WTC11 (cell line): ENCODE results near the gene CAMTA1.

ENCODE experiments used
- CBFB ChIP-seq: sonication (generic); formaldehyde crosslinking; IDR thresholded peaks from 2 replicates; pipeline ENCODE4 v1.8.1; 2022; ENCODE audit warnings: mild to moderate bottlenecking, low read depth, missing genetic modification reagents
- CREB1 ChIP-seq: sonication (generic); formaldehyde crosslinking; IDR thresholded peaks from 2 replicates; pipeline ENCODE4 v1.8.0; 2023; ENCODE audit warnings: mild to moderate bottlenecking, missing genetic modification reagents
- JUN ChIP-seq: sonication (generic); formaldehyde crosslinking; IDR thresholded peaks from 2 replicates; pipeline ENCODE4 v1.8.0; 2023; ENCODE audit warnings: mild to moderate bottlenecking, missing genetic modification reagents
- SMAD4 ChIP-seq: sonication (generic); formaldehyde crosslinking; IDR thresholded peaks from 2 replicates; pipeline ENCODE4 v1.8.0; 2022; ENCODE audit warnings: mild to moderate bottlenecking, missing genetic modification reagents
- SP1 ChIP-seq: sonication (generic); formaldehyde crosslinking; conservative IDR thresholded peaks from 2 replicates; pipeline ENCODE4 v1.8.1; 2022; ENCODE audit warnings: missing genetic modification reagents
- TCF7 ChIP-seq: sonication (generic); formaldehyde crosslinking; IDR thresholded peaks from 2 replicates; pipeline ENCODE4 v1.8.0; 2022; ENCODE audit warnings: mild to moderate bottlenecking, low read depth, missing genetic modification reagents, moderate library complexity
- TF ChIP-seq, protein P1 (sequence below): fragments of 200-600 bp; IDR thresholded peaks from 2 replicates; pipeline ENCODE4 v1.8.0; 2022; ENCODE audit warnings: antibody characterized with exemption
- TF ChIP-seq, protein P2 (sequence below): sonication (generic); formaldehyde crosslinking; IDR thresholded peaks from 2 replicates; pipeline ENCODE4 v1.8.1; 2022; ENCODE audit warnings: low read depth, missing genetic modification reagents, borderline replicate concordance
- TF ChIP-seq, protein P3 (sequence below): sonication (generic); formaldehyde crosslinking; IDR thresholded peaks from 2 replicates; pipeline ENCODE4 v1.8.1; 2023; ENCODE audit warnings: mild to moderate bottlenecking, moderate library complexity, missing genetic modification reagents

DNA sequence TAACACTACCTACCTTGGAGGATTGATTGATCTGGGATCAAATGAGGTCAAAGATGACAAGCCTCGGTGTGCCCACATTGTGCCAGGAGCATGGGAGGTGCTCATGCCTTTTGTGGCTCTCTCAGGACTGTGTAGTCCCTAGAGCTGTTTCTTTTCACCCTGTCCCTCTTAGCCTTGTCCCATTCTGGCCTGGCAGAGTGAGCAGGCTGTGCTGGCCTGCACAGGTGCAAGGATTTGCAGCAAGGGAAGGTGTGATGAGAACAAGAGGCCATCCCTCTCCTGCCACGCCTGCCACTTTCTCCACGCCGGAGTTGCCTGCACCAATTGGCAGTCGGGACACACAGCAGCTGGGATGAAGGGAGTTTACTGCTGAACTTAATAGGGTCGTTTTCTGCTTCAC, 575.3 kb downstream of the CAMTA1 start:
- TF ChIP-seq, protein P1, sequence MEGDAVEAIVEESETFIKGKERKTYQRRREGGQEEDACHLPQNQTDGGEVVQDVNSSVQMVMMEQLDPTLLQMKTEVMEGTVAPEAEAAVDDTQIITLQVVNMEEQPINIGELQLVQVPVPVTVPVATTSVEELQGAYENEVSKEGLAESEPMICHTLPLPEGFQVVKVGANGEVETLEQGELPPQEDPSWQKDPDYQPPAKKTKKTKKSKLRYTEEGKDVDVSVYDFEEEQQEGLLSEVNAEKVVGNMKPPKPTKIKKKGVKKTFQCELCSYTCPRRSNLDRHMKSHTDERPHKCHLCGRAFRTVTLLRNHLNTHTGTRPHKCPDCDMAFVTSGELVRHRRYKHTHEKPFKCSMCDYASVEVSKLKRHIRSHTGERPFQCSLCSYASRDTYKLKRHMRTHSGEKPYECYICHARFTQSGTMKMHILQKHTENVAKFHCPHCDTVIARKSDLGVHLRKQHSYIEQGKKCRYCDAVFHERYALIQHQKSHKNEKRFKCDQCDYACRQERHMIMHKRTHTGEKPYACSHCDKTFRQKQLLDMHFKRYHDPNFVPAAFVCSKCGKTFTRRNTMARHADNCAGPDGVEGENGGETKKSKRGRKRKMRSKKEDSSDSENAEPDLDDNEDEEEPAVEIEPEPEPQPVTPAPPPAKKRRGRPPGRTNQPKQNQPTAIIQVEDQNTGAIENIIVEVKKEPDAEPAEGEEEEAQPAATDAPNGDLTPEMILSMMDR, result no peak
- TF ChIP-seq CREB1 (CRISPR knock-in tag), result no peak
- TF ChIP-seq, protein P2, sequence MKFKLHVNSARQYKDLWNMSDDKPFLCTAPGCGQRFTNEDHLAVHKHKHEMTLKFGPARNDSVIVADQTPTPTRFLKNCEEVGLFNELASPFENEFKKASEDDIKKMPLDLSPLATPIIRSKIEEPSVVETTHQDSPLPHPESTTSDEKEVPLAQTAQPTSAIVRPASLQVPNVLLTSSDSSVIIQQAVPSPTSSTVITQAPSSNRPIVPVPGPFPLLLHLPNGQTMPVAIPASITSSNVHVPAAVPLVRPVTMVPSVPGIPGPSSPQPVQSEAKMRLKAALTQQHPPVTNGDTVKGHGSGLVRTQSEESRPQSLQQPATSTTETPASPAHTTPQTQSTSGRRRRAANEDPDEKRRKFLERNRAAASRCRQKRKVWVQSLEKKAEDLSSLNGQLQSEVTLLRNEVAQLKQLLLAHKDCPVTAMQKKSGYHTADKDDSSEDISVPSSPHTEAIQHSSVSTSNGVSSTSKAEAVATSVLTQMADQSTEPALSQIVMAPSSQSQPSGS (CRISPR knock-in tag), result no peak
- TF ChIP-seq SMAD4 (CRISPR knock-in tag), result no peak
- no peak for TF ChIP-seq TCF7 (CRISPR knock-in tag)
- TF ChIP-seq, protein P3, sequence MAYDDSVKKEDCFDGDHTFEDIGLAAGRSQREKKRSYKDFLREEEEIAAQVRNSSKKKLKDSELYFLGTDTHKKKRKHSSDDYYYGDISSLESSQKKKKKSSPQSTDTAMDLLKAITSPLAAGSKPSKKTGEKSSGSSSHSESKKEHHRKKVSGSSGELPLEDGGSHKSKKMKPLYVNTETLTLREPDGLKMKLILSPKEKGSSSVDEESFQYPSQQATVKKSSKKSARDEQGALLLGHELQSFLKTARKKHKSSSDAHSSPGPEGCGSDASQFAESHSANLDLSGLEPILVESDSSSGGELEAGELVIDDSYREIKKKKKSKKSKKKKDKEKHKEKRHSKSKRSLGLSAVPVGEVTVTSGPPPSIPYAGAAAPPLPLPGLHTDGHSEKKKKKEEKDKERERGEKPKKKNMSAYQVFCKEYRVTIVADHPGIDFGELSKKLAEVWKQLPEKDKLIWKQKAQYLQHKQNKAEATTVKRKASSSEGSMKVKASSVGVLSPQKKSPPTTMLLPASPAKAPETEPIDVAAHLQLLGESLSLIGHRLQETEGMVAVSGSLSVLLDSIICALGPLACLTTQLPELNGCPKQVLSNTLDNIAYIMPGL (CRISPR knock-in tag), result no peak
- TF ChIP-seq SP1, result no peak
- TF ChIP-seq CBFB (CRISPR knock-in tag), result no peak
- no peak for TF ChIP-seq JUN
